HG03378 (cell line): ENCODE data around the gene EFHC2.

Experiments used
- ATAC-seq: cut with Tn5 transposase; IDR thresholded peaks from one replicate; pipeline ENCODE4 v1.9.1; 2021; ENCODE audit warnings: mild to moderate bottlenecking, moderate library complexity; ENCODE audit not compliant: unreplicated experiment

Gene EFHC2

DNA sequence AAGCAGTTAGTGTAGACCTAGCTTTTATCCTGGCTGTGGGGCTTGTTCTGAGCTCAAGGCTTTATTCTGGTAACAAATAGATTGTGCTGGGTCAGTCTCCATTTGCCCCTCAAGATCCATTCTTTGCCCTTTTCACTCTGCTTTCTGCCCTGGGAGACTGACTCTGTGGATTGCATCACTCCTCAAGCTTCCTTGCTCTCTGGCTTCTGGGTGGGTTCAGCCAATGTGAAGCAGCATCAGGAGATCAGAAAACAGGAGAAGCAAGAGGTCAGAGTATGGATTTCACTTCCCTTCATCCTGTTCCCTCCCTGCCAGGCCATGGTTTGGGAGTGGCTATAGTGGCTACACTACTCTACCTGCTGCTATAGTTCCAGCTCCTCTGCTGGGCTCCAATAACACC, 186.2 kb downstream of the EFHC2 start:
- no peak for ATAC-seq

- no peak for ATAC-seq
Observed at GRCh38 chrX:44156726-44157125, 186.7 kb downstream of the EFHC2 start.

GRCh38 chrX:44155126-44155525, 188.3 kb downstream of the EFHC2 start:
- ATAC-seq = no peak

- ATAC-seq = no peak
Observed at GRCh38 chrX:44152852-44153251, 190.6 kb downstream of the EFHC2 start.

DNA sequence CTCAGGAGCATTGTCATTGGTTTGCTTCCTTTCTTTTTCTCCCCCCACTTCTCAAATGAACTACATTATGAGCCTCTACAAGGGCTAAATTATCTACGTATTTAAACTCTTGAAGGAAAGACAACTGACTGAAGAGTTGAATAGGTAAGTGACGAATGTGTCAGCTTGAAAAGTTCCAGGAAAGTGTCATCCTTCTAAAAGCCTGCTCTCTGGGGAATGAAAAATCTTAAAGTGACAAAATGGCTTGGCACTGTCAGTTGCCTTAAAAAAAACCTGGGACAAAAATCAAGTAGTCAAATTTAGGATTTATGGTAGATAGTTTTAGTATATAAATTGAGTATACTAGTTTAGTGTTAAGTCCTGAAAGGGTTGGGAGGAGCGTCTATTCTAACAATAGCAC, 196.3 kb downstream of the EFHC2 start:
- ATAC-seq = no peak

DNA sequence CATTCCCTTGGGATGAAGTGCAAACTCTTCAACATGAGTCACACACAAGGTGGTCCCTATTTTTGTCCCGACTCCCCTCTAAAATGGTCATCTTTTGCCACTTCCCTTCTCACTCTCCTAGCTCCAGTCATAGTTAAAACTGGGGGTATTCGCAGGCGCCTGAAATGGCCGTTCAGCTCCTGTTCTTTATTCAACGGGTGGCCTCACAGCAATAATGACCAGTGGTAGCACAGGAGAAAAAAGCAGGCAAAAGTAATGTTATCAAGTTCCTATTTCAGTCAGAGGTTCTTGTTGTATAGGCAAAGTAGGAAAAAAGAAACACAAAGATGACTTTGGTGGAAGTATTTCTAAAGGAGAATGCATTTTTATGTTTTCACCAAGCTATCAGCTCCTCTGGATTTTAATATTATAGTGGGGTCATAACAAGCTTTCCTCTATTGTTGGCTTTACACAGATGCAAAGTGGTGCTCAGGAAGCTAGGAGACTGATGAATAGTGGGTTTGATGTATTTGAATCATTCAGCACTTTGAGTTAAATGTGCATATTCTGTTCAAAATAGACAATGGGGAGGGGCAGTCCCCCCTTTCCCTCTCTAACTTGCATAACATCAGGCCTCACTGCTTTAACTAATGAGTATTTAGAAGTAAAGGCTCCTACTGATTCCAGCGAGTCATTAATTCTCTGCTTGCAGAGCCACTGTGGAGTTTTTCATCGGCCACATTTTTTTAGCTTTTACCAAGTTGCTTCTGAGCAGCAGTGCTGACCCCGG, 199.1 kb downstream of the EFHC2 start:
- no peak for ATAC-seq

DNA sequence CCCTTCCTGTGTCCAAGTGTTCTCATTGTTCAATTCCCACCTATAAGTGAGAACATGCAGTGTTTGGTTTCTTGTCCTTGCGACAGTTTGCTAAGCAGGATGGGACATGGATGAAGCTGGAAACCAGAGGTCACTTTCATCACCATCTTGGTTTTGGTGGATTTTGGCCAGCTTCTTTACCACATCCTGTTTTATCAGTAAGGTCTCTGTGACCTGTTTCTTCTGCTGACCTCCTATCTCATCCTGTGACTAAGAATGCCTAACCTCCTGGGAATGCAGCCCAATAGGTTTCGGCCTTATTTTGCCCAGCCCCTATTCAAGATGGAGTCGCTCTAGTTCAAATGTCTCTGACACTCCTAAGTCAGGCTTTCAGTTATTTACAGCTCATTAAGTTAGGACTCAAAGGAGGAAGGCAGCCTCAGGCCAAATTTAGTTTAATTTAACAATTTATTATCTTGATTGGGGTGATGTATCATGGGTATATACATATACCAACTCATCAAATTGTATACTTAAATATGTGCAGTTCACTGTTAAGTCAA, 200.3 kb downstream of the EFHC2 start:
- ATAC-seq = no peak

- ATAC-seq = no peak
Observed at GRCh38 chrX:44130189-44130588, 213.3 kb downstream of the EFHC2 start.

DNA sequence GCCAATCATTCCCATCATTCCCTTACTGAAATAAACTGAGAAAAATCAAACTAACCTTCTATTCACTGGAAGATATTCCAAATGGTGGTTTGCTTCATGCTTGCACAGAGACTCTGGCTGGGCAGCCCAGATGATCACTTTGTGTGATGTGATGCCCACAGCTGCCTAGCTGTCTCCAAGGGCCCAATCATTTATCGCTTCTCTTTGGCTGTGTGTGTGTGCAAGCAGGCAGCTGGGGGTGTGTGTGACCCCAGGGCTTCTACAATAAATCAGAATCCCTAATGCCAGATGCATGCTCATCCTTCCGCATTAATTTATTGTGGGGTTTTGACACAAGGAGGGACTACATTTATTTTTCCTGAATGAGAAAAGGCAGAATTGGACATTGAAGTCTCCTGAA, 230.1 kb downstream of the EFHC2 start:
- ATAC-seq = no peak

- ATAC-seq = no peak
Observed at GRCh38 chrX:44106864-44107263, 236.6 kb downstream of the EFHC2 start.

GRCh38 chrX:44105228-44105913, 238.1 kb downstream of the EFHC2 start:
- no peak for ATAC-seq

DNA sequence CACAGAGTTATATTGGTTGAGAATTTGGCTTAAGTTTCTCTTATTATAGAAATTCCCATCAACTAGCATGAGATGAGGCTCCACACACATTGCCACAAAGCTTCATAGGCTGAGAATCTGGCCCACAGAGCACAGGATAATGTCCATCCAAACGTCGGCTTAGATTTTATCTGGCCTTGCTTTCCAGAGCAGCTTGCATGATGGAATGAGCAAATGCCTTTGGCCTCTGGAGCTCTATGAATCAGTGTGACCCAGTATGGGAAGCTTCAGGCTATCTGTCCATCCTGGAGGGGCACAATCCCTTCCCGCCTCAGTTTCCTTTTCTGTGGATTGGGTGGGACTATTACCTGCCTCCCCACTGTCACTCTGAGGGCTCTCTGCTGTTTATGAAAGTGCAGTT, 238.8 kb downstream of the EFHC2 start:
- no peak for ATAC-seq

DNA sequence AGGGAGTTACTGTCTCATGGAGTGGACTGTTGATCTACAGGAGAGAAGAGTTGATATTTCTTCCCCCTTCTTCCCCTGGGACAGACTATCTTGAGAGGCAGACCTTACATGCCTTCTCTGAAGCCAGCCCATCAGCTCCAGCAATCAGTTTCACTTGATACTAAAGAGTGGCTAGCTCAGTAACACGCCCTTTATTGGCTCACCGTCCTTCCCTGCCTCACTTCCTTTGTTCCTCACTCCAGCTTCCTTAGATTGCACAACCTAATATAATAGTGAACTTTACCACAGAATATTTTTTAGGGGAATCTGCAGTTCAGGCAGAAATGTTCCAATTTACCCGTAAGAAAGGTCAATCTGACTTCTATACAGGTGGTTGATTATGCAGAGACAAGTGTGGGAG, 242.2 kb downstream of the EFHC2 start:
- ATAC-seq = no peak

DNA sequence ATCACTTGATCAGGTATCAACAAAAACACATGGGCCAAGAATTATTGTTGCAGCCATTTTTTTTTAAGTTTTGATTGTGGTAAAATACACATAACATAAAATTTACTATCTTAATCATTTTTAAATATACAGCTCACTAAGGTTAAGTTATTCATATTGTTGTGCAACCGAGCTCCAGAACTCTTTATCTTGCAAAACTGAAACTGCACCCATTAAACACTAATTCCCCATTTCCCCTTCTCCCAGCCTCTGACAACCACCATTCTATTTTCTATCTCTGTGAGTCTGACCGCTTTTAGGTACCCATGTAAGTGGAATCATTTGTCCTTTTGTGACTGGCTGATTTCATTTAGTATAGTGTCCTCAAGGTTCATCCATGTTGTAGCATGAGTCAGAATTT, 244.1 kb downstream of the EFHC2 start:
- ATAC-seq = no peak
